GM12865 (cell line): ENCODE results near the gene LRFN5.

Experiments
- DNase-seq: peaks from one replicate; pipeline ENCODE4 v3.0.0; 2010; ENCODE audit warnings: low read depth
- H3K4me3 ChIP-seq: 2 replicates; pipeline ENCODE4 v1.5.1; 2011; ENCODE audit warnings: mild to moderate bottlenecking, low read depth, low read length, control low read depth
- TF ChIP-seq, protein P1 (sequence below): IDR thresholded peaks from 2 replicates; pipeline ENCODE4 v1.5.1; 2011; ENCODE audit warnings: low read length, control low read depth, low read depth, inconsistent platforms; ENCODE audit not compliant: insufficient read depth; ENCODE audit errors: missing control alignments

Gene LRFN5

DNA sequence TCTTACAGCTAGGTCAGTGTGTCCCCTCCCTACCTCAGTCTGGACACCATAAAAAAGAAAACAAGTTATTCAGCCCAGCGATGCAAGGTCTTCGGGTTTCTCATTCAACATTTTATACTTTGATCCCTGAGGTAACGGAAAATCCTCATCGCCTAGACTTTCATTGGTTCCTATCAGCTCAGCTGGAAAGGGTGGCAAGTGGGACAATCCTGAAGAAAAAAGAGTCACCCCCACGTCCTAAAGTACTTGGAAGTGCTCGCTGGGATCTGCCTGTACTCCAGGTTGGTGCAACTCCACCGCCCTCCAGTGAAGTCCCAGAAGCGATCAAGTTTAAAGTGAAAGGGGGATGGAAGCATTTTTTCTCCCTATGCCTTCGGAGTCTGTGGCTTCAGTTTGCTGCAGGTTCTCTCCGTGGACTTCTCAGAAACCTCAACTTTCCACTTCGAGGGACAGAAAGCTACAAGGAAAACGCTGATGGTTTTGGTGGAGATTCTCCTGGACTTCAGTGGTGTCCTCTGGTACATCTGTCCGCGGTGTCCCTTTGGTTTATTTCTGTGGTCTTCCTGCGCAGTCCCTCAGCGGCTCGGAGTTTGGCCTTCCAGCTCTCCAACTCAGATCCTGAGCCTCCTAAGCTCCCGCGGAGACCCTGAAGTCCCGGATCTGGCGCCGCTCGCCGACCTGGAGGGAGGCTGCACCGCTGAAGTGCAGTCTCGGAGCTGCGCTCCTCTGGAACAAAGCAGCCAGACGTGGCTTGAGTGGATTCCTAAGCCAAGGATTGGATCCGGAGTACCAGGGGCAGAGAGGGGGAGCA, 1.8 kb upstream of the LRFN5 start:
- no peak overlapping the region for H3K4me3 ChIP-seq
- no peak for DNase-seq
- TF ChIP-seq, protein P1, sequence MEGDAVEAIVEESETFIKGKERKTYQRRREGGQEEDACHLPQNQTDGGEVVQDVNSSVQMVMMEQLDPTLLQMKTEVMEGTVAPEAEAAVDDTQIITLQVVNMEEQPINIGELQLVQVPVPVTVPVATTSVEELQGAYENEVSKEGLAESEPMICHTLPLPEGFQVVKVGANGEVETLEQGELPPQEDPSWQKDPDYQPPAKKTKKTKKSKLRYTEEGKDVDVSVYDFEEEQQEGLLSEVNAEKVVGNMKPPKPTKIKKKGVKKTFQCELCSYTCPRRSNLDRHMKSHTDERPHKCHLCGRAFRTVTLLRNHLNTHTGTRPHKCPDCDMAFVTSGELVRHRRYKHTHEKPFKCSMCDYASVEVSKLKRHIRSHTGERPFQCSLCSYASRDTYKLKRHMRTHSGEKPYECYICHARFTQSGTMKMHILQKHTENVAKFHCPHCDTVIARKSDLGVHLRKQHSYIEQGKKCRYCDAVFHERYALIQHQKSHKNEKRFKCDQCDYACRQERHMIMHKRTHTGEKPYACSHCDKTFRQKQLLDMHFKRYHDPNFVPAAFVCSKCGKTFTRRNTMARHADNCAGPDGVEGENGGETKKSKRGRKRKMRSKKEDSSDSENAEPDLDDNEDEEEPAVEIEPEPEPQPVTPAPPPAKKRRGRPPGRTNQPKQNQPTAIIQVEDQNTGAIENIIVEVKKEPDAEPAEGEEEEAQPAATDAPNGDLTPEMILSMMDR: no peak

DNA sequence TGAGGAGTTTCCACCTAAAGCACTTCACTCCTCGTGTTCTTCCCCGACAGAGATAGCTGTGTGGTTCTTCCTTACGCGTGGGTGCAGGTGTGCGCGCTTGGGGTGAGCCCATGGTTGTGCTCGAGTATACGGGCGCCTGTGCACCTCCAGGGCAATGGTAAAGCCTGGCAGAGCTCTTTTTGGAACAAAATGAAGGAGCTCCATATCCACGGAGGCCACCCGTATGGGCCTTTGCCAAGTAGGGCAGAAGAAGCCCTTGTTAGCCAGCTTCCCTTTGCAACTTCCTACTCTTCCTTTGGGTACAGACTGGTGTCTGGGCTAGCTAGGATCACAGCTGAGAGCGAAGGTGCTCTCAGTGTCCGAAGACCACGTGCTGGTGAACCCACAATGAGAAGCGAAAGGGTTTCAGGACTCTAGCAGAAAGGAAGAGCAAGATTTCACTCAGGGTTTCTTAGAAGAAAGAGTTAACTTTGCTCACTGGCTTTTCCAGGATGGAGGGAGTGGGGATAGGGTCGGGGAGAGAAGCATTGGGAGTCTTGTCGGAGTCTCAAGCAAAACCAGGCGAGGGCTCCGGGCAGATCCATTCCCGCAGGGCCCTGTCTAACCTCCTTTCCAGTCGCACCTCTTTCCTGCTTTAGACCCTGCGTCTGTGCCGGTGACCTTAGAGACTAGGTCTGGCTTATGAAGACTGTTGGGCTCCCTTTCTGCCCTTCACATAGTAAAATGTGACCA, 960 bp upstream of the LRFN5 start:
- H3K4me3 ChIP-seq: no peak overlapping the region
- DNase-seq: no peak
- TF ChIP-seq, protein P1: no peak

DNA sequence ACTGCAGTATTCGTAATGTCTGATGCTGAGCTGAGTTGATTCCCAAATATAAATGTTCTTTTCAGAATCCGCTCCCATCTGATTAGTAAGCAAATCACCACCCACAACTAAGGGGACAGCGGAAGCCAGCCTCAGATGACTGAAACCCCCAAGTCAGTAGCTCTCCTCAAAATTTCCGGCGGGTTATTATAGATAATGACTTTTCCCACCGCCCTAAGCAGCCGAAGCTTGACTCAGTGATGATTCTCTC, 469 bp upstream of the LRFN5 start:
- no peak overlapping the region for H3K4me3 ChIP-seq
- no peak for DNase-seq
- TF ChIP-seq, protein P1: no peak

DNA sequence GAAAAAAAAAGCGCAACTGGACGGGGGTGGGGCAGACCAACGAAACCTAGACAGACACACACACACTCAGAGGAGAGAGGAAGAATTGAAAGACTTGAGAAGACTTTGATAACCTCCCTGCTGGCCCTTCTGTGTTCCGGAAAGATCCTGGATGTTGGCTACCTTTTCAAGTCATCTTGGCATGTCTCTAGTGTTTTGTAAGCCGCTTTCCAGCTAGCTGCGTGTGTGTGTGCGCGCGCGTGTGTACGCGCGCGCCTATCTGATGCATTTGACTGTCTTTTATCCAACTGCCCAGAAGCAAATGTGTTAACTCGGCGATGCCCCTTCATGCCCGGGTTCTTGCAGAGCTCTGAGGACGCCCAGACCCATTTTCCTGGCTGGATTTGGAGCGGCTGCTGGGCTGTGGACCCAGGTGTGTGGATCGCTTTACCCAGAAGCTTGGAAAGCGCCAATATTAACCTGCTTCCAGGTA, 664 bp downstream of the LRFN5 start:
- TF ChIP-seq, protein P1: no peak
- no peak for DNase-seq
- H3K4me3 ChIP-seq: no peak overlapping the region

DNA sequence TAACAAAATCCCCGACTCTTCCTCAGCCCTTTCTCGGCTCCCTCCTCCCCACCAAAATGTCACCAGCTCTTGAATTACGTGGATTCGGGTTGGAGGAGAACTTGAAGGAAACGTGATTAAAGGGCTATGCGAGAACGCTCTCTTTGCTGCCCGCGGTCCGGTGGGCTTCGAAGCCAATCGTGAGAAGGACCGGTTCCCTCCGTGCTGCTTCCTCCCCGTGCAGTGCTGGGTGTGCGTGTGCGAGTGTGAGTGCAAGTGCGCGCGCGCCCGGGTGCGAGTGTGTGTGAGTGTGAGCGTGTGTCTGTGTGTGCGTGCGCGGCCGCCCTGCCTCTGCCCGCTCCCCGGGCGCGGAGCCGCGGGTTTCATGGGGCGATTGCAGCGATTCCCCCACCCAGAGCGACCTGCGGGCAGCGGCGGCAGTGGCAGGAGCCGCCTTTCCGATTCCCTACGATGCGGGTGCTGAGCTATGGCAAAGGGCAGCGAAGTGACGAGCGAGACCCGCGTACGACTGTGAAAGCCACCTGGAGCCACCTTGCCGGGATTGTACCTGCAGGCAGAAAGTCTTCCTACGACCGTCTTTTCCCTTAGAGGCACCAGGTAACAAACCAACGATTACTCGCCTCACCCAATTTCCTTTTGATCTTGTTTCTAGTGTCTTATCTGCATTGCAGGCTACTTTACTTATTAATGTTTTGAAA, 1.4 kb downstream of the LRFN5 start:
- no peak for DNase-seq
- TF ChIP-seq, protein P1: no peak
- no peak overlapping the region for H3K4me3 ChIP-seq

DNA sequence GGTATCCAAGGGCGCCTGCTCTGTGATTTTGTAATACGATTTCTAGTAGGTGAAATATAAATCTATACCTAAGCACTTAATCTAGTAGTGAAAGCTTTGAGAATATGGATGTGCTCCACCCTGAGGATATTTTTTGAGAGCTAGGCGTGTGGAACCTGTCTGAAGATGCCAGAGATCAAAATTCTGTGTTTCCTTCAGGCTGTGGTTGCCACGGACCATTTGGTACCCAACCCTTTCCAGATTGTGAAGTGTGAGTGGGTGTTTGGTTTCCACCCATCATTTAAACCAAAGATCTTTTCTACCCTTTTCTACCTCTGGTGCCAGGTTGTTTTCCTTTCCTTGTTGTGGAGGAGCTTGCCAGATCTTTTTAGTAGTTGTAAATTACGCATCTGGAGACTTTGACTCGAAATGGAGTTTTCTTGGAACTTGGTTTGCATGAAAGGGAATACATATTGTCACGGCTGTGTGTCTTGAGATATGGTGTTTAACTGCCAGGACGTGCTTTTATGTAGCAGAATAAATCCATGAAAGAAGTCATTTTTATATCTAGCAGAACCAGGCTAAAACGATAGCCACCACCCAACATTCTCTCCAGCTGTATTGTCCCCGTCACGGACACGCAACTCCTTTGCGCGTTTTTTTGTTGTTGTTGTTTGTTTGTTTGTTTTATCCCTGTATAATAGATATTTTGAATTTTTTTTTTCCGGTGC, 2.2 kb downstream of the LRFN5 start:
- no peak overlapping the region for H3K4me3 ChIP-seq
- TF ChIP-seq, protein P1: no peak
- no peak for DNase-seq
